Sigmoid colon (tissue), 7 donors: ENCODE measurements around the gene SORCS1. TPM values are rescaled to one million over a fixed set of nuclear protein-coding genes. Genes with fewer than 3 reads are reported as not detected.

Experiments used
- DNase-seq: peaks from one replicate; pipeline ENCODE4 v3.0.0-alpha.2; 2019
- H3K27ac ChIP-seq, 4 donors: fragments of 200-600 bp; sonication (generic); one replicate each; pipeline ENCODE4 v1.5.1; 2016 to 2019; ENCODE audit warnings: mild to moderate bottlenecking in 1 of 4
- H3K27me3 ChIP-seq, 3 donors: fragments of 200-600 bp; sonication (generic); one replicate each; pipeline ENCODE4 v1.5.1; 2019; ENCODE audit warnings: mild to moderate bottlenecking in 1 of 3
- H3K36me3 ChIP-seq, 4 donors: fragments of 200-600 bp; sonication (generic); one replicate each; pipeline ENCODE4 v1.5.1; 2016 to 2019
- H3K4me1 ChIP-seq, 4 donors: fragments of 200-600 bp; sonication (generic); one replicate each; pipeline ENCODE4 v1.5.1; 2017 to 2019
- H3K4me3 ChIP-seq, 4 donors: fragments of 200-600 bp; sonication (generic); one replicate each; pipeline ENCODE4 v1.5.1; 2017 to 2019; ENCODE audit warnings: mild to moderate bottlenecking in 2 of 4, moderate library complexity in 1 of 4
- H3K9me3 ChIP-seq, 4 donors: fragments of 200-600 bp in 3 of 4; sonication (generic) in 3 of 4; one replicate each; pipeline versions ENCODE4 v1.5.1 to v1.6.1; 2013 to 2019
- CTCF ChIP-seq, 4 experiments: fragments of 450-650 bp in 3 of 4; fragments of 200-600 bp in 1 of 4; IDR thresholded peaks; one replicate each; pipeline ENCODE4 v1.5.1; 2016 to 2019; ENCODE audit warnings: antibody characterized with exemption in 4 of 4, mild to moderate bottlenecking in 3 of 4, moderate library complexity in 2 of 4
- EP300 ChIP-seq, 4 donors: sonication (generic); formaldehyde crosslinking; IDR thresholded peaks; one replicate each; pipeline ENCODE4 v1.6.1; 2017; ENCODE audit warnings: antibody characterized with exemption in 4 of 4
- POLR2A ChIP-seq, 2 donors: fragments of 450-650 bp; IDR thresholded peaks; one replicate each; pipeline ENCODE4 v1.6.1; 2016; ENCODE audit warnings: antibody characterized with exemption in 2 of 2, mild to moderate bottlenecking in 2 of 2, moderate library complexity in 2 of 2
- POLR2AphosphoS5 ChIP-seq, 4 donors: sonication (generic); formaldehyde crosslinking; IDR thresholded peaks; one replicate each; pipeline ENCODE4 v1.6.1; 2017; ENCODE audit warnings: antibody characterized with exemption in 4 of 4
- WGBS, 2 donors: extraction: QIAGEN DNeasy Blood & Tissue Kit; methylation state at CpG; one replicate each; pipeline ENCODE4 v1.1.7; 2013; 5-methylcytosine and 5-hydroxymethylcytosine counted together
- intact Hi-C: fragments of 100-400 bp; cut with DNase I; formaldehyde crosslinking; loops from one replicate; pipeline ENCODE4 v1.15.1; 2023
- polyA plus RNA-seq, 3 donors: library from polyadenylated mRNA; stranded (reverse); fragments of 200-250 nt; gene quantifications; one replicate each; pipeline ENCODE4 v1.2.3, GENCODE V29; 2013
- total RNA-seq, 4 donors: library from RNA; depleted of rRNA; stranded (reverse); fragments of >200 nt; gene quantifications; one replicate each; pipeline ENCODE4 v1.1.0, GENCODE V29; 2016
- donor health status: healthy with polysubstance abuse.
- donor health status: Bipolar disorder and iron deficiency.
- donor health status: healthy.

The SORCS1 gene
- total and polyA plus RNA-seq, 7 donors: 2.5 to 18.3 (median 8.7) TPM; not detected in 1

- no peaks in the 10 kb centered on the region for H3K4me1 ChIP-seq
- no peak for DNase-seq
- no peaks in the 10 kb centered on the region for H3K36me3 ChIP-seq
- H3K9me3 ChIP-seq: no peaks in the 10 kb centered on the region
- H3K4me3 ChIP-seq: no peak overlapping the region
- intact Hi-C loops: no loop called here
- 81 to 89% methylated on average over 3 of the region's 3 CpGs for WGBS, 2 donors
- no peak for TF ChIP-seq CTCF (IDR thresholded peaks at IDR 0.05)
- TF ChIP-seq POLR2AphosphoS5 (IDR thresholded peaks at IDR 0.05): no peak
- TF ChIP-seq POLR2A (IDR thresholded peaks at IDR 0.05): no peak
- H3K27ac ChIP-seq: no peak overlapping the region
- no peaks in the 10 kb centered on the region for H3K27me3 ChIP-seq
Measured at GRCh38 chr10:106947643-106948042, 216.9 kb downstream of the SORCS1 start.

DNA sequence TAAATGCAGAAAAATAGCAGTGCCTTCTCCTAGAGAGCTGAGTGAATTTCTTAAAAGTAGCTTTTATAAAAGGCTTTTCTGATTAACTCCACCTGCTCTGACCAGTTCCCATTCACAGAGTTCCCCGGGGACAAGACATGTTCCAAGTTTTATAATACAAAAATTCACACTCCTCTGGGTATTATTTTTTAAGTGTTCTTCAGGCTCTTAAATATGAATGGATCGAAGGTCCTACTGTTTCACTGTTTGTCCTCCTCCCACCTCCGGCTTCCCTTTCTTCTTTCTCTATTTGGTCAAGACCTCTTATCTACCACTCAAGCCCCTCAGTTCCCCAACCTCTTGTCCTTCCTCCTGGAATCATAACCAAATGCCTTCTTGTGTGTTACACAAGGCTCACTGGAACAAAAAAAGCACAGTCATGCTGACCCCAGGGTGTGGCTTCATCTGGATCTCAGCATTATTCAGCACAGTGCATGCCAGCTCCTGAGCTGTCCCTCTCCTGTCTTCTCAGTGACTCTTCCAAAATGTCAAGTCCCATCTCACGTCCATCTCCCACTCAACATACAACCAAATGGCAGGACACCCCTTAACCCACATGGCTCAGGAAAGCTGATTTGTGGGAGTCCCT lies 222.4 kb downstream of the SORCS1 start:
- H3K27ac ChIP-seq: no peak overlapping the region
- TF ChIP-seq CTCF (IDR thresholded peaks at IDR 0.05): no peak
- no peak for TF ChIP-seq POLR2A (IDR thresholded peaks at IDR 0.05)
- no peak for TF ChIP-seq EP300 (IDR thresholded peaks at IDR 0.05)
- TF ChIP-seq POLR2AphosphoS5 (IDR thresholded peaks at IDR 0.05): no peak
- H3K36me3 ChIP-seq: no peaks in the 10 kb centered on the region
- intact Hi-C loops: no loop called here
- no peaks in the 10 kb centered on the region for H3K27me3 ChIP-seq
- H3K4me1 ChIP-seq: no peaks in the 10 kb centered on the region
- WGBS, 2 donors: 78 to 81% methylated on average over 4 of the region's 4 CpGs
- no peak overlapping the region for H3K4me3 ChIP-seq
- DNase-seq: peak; percentile 73
- no peaks in the 10 kb centered on the region for H3K9me3 ChIP-seq

GRCh38 chr10:106941297-106942034 lies 223.0 kb downstream of the SORCS1 start:
- no peak for TF ChIP-seq POLR2A (IDR thresholded peaks at IDR 0.05)
- no peak for TF ChIP-seq CTCF (IDR thresholded peaks at IDR 0.05)
- no peak for TF ChIP-seq EP300 (IDR thresholded peaks at IDR 0.05)
- TF ChIP-seq POLR2AphosphoS5 (IDR thresholded peaks at IDR 0.05): no peak
- Histone ChIP-seq H3K4me1 (no peaks in the 10 kb centered on the region), H3K27ac (no peak overlapping the region), H3K27me3 (no peaks in the 10 kb centered on the region), H3K9me3 (no peaks in the 10 kb centered on the region), H3K4me3 (no peak overlapping the region), H3K36me3 (no peaks in the 10 kb centered on the region)
- WGBS, 2 donors: 68 to 79% methylated on average over 5 of the region's 5 CpGs
- no peak for DNase-seq
- intact Hi-C loops: no loop called here

GRCh38 chr10:106938513-106938912 lies 226.0 kb downstream of the SORCS1 start:
- Histone ChIP-seq H3K36me3 (no peaks in the 10 kb centered on the region), H3K27me3 (no peaks in the 10 kb centered on the region), H3K4me3 (no peak overlapping the region), H3K4me1 (no peaks in the 10 kb centered on the region), H3K9me3 (no peaks in the 10 kb centered on the region), H3K27ac (no peak overlapping the region)
- TF ChIP-seq POLR2A (IDR thresholded peaks at IDR 0.05) (no peak), CTCF (IDR thresholded peaks at IDR 0.05) (no peak), POLR2AphosphoS5 (IDR thresholded peaks at IDR 0.05) (no peak)
- intact Hi-C loops: no loop called here
- WGBS, 2 donors: 48 to 67% methylated on average over 1 of the region's 1 CpG
- DNase-seq: no peak
